GM12878 (cell line): Measurements from ENCODE around the gene NPAS2. TPM values are rescaled to one million over a fixed set of nuclear protein-coding genes. Genes with fewer than 3 reads are reported as not detected.

Experiments used
- ATAC-seq: fragments of 200-7000 bp; cut with Tn5 transposase; 3 replicates; pipeline ENCODE4 v1.9.1; 2020; ENCODE audit warnings: mild to moderate bottlenecking, moderate library complexity
- BruUV-seq: library from RNA; stranded (reverse); fragments of 400-500 nt; replicated peaks from 2 replicates; lab custom pipeline; 2021; lab: Mats Ljungman, UMichigan
- CTCF ChIA-PET: fragments of 300-600 bp; sonication (Branson Sonifier 250); formaldehyde crosslinking; extraction: SDS; loops from one replicate; lab custom pipeline; 2021; ENCODE audit warnings: inconsistent platforms; lab: Yijun Ruan, JAX
- POLR2A ChIA-PET: fragments of 350-600 bp; formaldehyde crosslinking; extraction: SDS; loops from one replicate; lab custom pipeline; 2021; ENCODE audit warnings: inconsistent platforms; lab: Charles Lee
- RAD21 ChIA-PET: fragments of 300-600 bp; sonication (Branson Sonifier 250); formaldehyde crosslinking; loops from one replicate; lab custom pipeline; 2023; ENCODE audit warnings: antibody characterized with exemption; ENCODE audit not compliant: unreplicated experiment; lab: Charles Lee
- SMC1A ChIA-PET: fragments of 300-600 bp; sonication (Branson Sonifier 250); formaldehyde crosslinking; loops from one replicate; lab custom pipeline; 2023; ENCODE audit not compliant: unreplicated experiment, uncharacterized antibody; lab: Charles Lee
- DNase-seq: peaks from one replicate; pipeline ENCODE4 v3.0.0-alpha.2; 2011; ENCODE audit warnings: low read depth, low spot score
- FAIRE-seq: peaks from 3 replicates; lab custom pipeline; 2011; peaks lifted over from hg19 to GRCh38; lab: Jason Lieb, UNC
- H2AFZ ChIP-seq: 2 replicates; pipeline ENCODE4 v1.6.0; 2011; ENCODE audit warnings: low read depth, low read length, control low read depth; ENCODE audit not compliant: control insufficient read depth
- H3K27ac ChIP-seq: 2 replicates; pipeline ENCODE4 v1.5.1; 2011; ENCODE audit warnings: control low read depth; ENCODE audit not compliant: control insufficient read depth, insufficient read depth
- H3K27me3 ChIP-seq, 2 experiments: replicated peaks in 1 of 2; 2 replicates each; pipeline versions ENCODE4 v1.6.0 to v1.6.1; 2011; ENCODE audit warnings: low read length in 1 of 2; ENCODE audit not compliant: control insufficient read depth in 2 of 2, insufficient read depth in 2 of 2
- H3K36me3 ChIP-seq, 2 experiments: 2 replicates each; pipeline ENCODE4 v1.5.1; 2011; ENCODE audit warnings: low read length in 1 of 2; ENCODE audit not compliant: control insufficient read depth in 2 of 2, insufficient read depth in 2 of 2
- H3K4me1 ChIP-seq: 2 replicates; pipeline ENCODE4 v1.6.1; 2011; ENCODE audit warnings: mild to moderate bottlenecking, low read length, moderate library complexity, mixed read lengths; ENCODE audit not compliant: control insufficient read depth, insufficient read depth
- H3K4me2 ChIP-seq: 2 replicates; pipeline ENCODE4 v1.6.0; 2011; ENCODE audit warnings: control low read depth; ENCODE audit not compliant: control insufficient read depth, insufficient read depth
- H3K4me3 ChIP-seq: fragments of 200-600 bp; sonication (generic); 2 replicates; pipeline ENCODE4 v1.5.1; 2016
- H3K79me2 ChIP-seq: 2 replicates; pipeline ENCODE4 v1.6.0; 2011; ENCODE audit warnings: low read length; ENCODE audit not compliant: control insufficient read depth, insufficient read depth
- H3K9ac ChIP-seq: 2 replicates; pipeline ENCODE4 v1.8.0; 2011; ENCODE audit warnings: low read length, control low read depth, mixed read lengths; ENCODE audit not compliant: control insufficient read depth, insufficient read depth
- H3K9me3 ChIP-seq: replicated peaks from 3 replicates; pipeline ENCODE4 v1.5.1; 2011; ENCODE audit warnings: mild to moderate bottlenecking, low read length; ENCODE audit not compliant: control insufficient read depth, insufficient read depth
- H4K20me1 ChIP-seq: 2 replicates; pipeline ENCODE4 v1.6.0; 2011; ENCODE audit not compliant: control insufficient read depth, insufficient read depth
- GABPA ChIP-seq: IDR thresholded peaks from 2 replicates; pipeline ENCODE4 v1.6.1; 2014; ENCODE audit warnings: antibody characterized with exemption, low read depth, mild to moderate bottlenecking, inconsistent platforms
- IRF4 ChIP-seq: IDR thresholded peaks from 2 replicates; pipeline ENCODE4 v1.6.1; 2011; ENCODE audit warnings: low read depth, low read length
- JUND ChIP-seq: IDR thresholded peaks from 2 replicates; pipeline ENCODE4 v1.6.1; 2012; ENCODE audit warnings: low read depth, mild to moderate bottlenecking, low read length, improper control_type of control experiment, moderate library complexity
- MTA3 ChIP-seq: IDR thresholded peaks from 2 replicates; pipeline ENCODE4 v1.6.1; 2012; ENCODE audit warnings: low read length, inconsistent platforms, borderline replicate concordance
- MXI1 ChIP-seq: fragments of 150-350 bp; IDR thresholded peaks from 2 replicates; pipeline ENCODE4 v1.6.1; 2011; ENCODE audit warnings: low read depth, mild to moderate bottlenecking, inconsistent platforms, low read length, improper control_type of control experiment
- NBN ChIP-seq: fragments of 450-650 bp; IDR thresholded peaks from 2 replicates; pipeline ENCODE4 v1.6.1; 2016
- NFYA ChIP-seq: IDR thresholded peaks from 2 replicates; pipeline ENCODE4 v1.6.1; 2011; ENCODE audit warnings: low read depth, mild to moderate bottlenecking, low read length, improper control_type of control experiment, borderline replicate concordance
- PBX3 ChIP-seq: IDR thresholded peaks from 2 replicates; pipeline ENCODE4 v1.6.1; 2011; ENCODE audit warnings: mild to moderate bottlenecking, low read depth, low read length, moderate library complexity; ENCODE audit not compliant: insufficient replicate concordance
- SREBF1 ChIP-seq: IDR thresholded peaks from 2 replicates; pipeline ENCODE4 v1.6.1; 2012; ENCODE audit warnings: mild to moderate bottlenecking, low read length
- STAT3 ChIP-seq: IDR thresholded peaks from 2 replicates; pipeline ENCODE4 v1.6.1; 2011; ENCODE audit warnings: low read depth, low read length, improper control_type of control experiment
- TAF1 ChIP-seq: IDR thresholded peaks from 2 replicates; pipeline ENCODE4 v1.6.1; 2011; ENCODE audit warnings: mild to moderate bottlenecking, low read depth, low read length, borderline replicate concordance
- TCF12 ChIP-seq: IDR thresholded peaks from 2 replicates; pipeline ENCODE4 v1.6.1; 2011; ENCODE audit warnings: low read depth, mild to moderate bottlenecking, low read length
- USF1 ChIP-seq: IDR thresholded peaks from 2 replicates; pipeline ENCODE4 v1.6.1; 2011; ENCODE audit warnings: borderline replicate concordance, low read depth, mild to moderate bottlenecking, moderate library complexity, mixed read lengths, low read length; ENCODE audit not compliant: insufficient read depth; ENCODE audit errors: extremely low read length
- USF2 ChIP-seq: IDR thresholded peaks from 2 replicates; pipeline ENCODE4 v1.6.1; 2011; ENCODE audit warnings: low read depth, low read length, improper control_type of control experiment, borderline replicate concordance
- WGBS: methylation state at CpG from one replicate; pipeline ENCODE4 v1.1.6; 2016; ENCODE audit warnings: low lambda C conversion rate; ENCODE audit not compliant: insufficient replicate concordance, insufficient coverage; ENCODE audit errors: missing lambda C conversion rate; 5-methylcytosine and 5-hydroxymethylcytosine counted together
- in situ Hi-C: fragments of 300-500 bp; cut with MboI; formaldehyde crosslinking; loops from 9 replicates; pipeline ENCODE4 v1.14.3; 2018; ENCODE audit warnings: mixed read lengths
- intact Hi-C: fragments of 100-400 bp; cut with micrococcal nuclease; formaldehyde crosslinking; loops from one replicate; pipeline ENCODE4 v1.14.2; 2022; ENCODE audit not compliant: unreplicated experiment
- polyA plus RNA-seq, 11 experiments: library from polyadenylated mRNA; depleted of rRNA in 4 of 11; unstranded in 6 of 11; stranded (reverse) in 5 of 11; fragments of >200 nt; fragmentation: Nextera tagmentation in 4 of 11; fragmentation: Illumina TruSeq in 1 of 11; extraction: Ambion mirVana in 4 of 11; extraction: Trizol in 1 of 11; gene quantifications; 1 replicate in 1 of 11; 2 replicates in 10 of 11; pipeline versions ENCODE4 v1.2.1 to v1.2.3, GENCODE V29; 2011 to 2016; ENCODE audit warnings: inconsistent platforms in 2 of 11, missing spikeins in 2 of 11, low read depth in 1 of 11
- total RNA-seq, 4 experiments: library from RNA; depleted of rRNA in 3 of 4; stranded (reverse); fragments of >200 nt in 3 of 4; fragmentation: Illumina TruSeq in 1 of 4; extraction: Trizol in 1 of 4; gene quantifications; 2 replicates each; pipeline versions ENCODE4 v1.2.1 to v1.2.3, GENCODE V29; 2013 to 2021

Gene NPAS2
- total and polyA plus RNA-seq, 10 of the 15 experiments (the other 5 are each of a cell fraction or from before 2014, with no cell fraction given) = 0.08 TPM; not detected in 9

GRCh38 chr2:100821255-100821910 lies 1.4 kb downstream of the NPAS2 start:
- Histone ChIP-seq H2AFZ (no peak overlapping the region), H3K27me3 (peaks cover 4 to 7% of the 10 kb centered on the region in 2 experiments; a peak in 3 of 4 replicates), H3K9me3 (no peaks in the 10 kb centered on the region), H3K36me3 (no peaks in the 10 kb centered on the region), H3K9ac (no peak overlapping the region), H3K27ac (no peak overlapping the region), H3K4me2 (no peak overlapping the region), H3K4me1 (no peaks in the 10 kb centered on the region), H3K79me2 (no peaks in the 10 kb centered on the region), H4K20me1 (no peaks in the 10 kb centered on the region), H3K4me3 (no peak overlapping the region)
- intact Hi-C loops = no loop called here
- TF ChIP-seq USF2 = no peak
- TF ChIP-seq STAT3 = no peak
- TF ChIP-seq NBN = no peak
- TF ChIP-seq TCF12 = no peak
- no peak for TF ChIP-seq IRF4
- no peak for TF ChIP-seq NFYA
- no peak for TF ChIP-seq JUND
- TF ChIP-seq SREBF1 = no peak
- no peak for TF ChIP-seq USF1
- TF ChIP-seq TAF1 = no peak
- no peak for TF ChIP-seq MTA3
- TF ChIP-seq PBX3 = no peak
- TF ChIP-seq MXI1 = no peak
- TF ChIP-seq GABPA = no peak
- FAIRE-seq (no peak), ATAC-seq (no peak), DNase-seq (no peak)
- in situ Hi-C loops = no loop called here
- ChIA-PET CTCF (no interaction called here), RAD21 (no interaction called here), POLR2A (no interaction called here), SMC1A (no interaction called here)
- 62% methylated on average over 14 of the region's 14 CpGs for WGBS
- no TSS peak for BruUV-seq
